NCI-H187 (cell line): ENCODE measurements around the gene SNTB2.
A peak's percentile ranks its signal among the peaks of the same experiment; 100 is the strongest.
"Not testable (repeated sequence)": the region's sequence is repeated elsewhere in the genome, so short reads cannot be mapped to it uniquely, and the experiment has no call there.

ENCODE experiments used
- DNase-seq, 2 experiments: peaks; one replicate each; lab custom pipeline; 2025; lab: John Stamatoyannopoulos, UW

SNTB2 gene

DNA sequence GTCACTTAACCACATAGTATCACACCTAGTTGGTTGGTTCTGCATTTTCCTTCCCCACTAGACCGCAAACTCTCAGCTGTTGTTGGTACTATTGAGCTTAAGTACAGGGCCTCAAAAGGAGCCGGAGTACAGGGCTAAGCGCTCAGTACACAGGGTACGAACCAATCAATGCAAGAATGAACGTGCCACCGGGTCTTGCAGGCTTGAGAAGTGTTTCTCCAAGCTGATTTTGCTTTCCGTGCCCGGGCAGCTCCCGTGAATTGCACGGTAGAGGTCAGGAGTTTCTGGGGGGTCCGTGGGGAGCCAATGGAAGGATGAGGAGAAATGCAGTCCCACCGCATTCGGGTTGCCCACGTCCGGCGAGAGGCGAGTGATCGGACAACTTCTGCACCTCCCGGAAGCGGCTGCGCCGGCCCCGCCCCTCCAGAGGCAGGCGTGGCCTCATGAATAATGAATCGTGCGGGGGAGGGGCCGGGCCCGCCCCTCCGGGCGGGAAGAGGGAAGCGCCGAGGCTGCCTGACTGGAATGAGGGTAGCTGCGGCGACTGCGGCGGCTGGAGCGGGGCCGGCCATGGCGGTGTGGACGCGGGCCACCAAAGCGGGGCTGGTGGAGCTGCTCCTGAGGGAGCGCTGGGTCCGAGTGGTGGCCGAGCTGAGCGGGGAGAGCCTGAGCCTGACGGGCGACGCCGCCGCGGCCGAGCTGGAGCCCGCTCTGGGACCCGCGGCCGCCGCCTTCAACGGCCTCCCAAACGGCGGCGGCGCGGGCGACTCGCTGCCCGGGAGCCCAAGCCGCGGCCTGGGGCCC lies at the start of gene SNTB2:
TSS of gene SNTB2 (plus strand) at position 523 of the 804 bp plus-strand sequence. CDS start at position 526, 3 bp downstream.
- DNase-seq: peak; percentile 62 to 63

DNA sequence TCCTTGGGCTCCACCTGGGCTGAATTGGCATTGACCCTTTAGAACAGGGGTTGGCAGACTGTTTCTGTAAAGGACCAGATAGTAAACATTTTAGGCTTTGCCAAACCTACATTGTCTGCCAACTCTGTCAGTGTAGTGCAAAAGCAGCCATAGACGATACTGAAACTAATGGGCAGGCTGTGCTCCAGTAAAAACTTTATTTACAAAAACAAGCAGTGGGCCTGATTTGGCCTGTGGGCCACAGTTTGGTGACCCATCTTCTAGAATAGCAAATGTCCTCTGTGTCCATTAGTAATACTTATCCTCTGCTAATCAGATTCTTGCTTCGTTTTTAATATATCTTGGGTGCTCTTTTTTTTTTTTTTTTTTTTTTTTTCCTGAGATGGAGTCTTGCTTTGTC lies 48.4 kb upstream of the SNTB2 start:
- no peak for DNase-seq

DNA sequence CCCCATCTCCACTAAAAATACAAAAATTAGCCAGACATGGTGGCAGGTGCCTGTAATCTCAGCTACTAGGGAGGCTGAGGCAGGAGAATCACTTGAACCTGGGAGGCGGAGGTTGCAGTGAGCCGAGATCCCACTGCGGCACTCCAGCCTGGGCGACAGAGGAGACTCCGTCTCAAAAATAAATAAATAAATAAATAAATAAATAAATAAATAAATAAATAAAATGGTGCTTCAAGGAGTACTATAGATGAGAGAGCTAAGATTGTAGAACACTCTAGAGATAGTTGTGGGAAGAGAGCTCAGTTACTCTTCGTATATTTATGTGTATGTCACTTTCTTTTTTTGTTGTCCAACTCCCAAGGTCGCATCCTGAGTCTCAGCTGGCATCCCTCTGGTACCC lies 47.5 kb upstream of the SNTB2 start:
- DNase-seq: not testable (repeated sequence)

DNA sequence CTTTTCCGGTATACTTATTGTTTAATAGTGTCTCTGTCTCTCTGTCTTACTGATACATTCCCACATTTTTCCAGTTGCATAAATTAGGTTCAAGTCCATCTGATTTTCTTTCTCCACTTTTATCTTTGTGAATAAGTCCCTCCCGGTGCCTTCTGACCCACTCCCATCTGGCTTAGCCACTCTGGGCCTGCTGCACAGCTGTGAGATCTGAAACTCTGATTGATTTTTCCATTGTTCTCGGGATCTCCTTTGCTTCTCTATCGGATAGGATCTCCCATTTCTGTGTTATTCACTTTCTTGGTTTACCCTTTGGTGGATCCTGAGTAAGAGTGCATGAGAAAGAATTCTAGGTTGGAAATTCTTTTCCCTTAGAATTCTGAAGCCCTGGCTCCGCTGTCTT lies 46.0 kb upstream of the SNTB2 start:
- no peak for DNase-seq

DNA sequence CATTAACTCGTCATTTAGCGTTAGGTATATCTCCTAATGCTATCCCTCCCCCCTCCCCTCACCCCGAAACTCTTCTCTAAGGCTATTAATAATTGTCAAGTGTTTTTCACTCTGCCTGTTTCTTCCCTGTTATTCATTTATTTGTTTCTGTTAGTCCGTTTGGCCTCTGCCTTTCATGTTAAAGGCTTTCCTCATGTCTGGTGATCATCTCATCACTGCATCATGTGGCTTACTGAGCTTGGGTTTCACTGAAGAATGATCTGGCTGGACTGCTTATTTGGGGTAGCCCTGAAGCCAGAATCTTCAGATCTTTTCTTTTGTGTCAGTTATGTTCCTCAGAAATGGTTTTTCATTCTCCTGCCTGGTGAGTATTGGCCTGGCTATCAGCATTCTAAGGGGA lies 45.0 kb upstream of the SNTB2 start:
- DNase-seq: no peak

DNA sequence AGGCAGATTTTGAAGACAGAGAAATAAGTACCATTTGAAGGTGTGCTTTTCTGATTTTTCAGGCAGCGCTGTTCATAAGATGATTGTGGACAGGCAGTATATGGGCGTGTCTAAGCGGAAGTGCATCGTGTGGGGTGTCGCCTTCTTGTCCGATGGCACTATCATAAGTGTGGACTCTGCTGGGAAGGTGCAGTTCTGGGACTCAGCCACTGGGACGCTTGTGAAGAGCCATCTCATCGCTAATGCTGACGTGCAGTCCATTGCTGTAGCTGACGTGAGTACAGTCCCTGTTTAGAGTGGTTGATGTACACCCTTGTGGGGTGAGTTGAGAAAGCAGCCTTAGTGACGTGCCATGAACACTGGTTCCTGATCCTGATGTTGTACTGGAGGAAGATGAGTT lies 43.8 kb upstream of the SNTB2 start:
- no peak for DNase-seq

DNA sequence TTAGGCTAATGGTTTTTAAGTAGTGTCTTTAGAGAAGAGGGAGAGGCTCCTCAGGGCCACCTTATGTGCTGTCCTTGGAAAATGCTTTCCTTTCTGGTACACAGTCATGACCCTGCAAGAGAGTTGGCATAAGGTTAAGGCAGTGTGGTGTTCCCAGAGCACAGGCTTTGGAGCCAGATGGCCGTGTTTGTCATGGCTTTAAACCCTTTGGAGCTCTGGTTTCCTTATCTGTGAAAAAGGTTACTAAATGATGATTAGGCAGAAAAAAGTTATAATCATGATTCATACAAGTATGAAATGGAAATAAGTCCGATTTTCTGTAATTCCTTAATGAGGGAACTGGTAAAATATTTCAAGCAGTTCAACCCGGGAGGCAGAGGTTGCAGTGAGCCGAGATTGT lies 41.3 kb upstream of the SNTB2 start:
- no peak for DNase-seq

DNA sequence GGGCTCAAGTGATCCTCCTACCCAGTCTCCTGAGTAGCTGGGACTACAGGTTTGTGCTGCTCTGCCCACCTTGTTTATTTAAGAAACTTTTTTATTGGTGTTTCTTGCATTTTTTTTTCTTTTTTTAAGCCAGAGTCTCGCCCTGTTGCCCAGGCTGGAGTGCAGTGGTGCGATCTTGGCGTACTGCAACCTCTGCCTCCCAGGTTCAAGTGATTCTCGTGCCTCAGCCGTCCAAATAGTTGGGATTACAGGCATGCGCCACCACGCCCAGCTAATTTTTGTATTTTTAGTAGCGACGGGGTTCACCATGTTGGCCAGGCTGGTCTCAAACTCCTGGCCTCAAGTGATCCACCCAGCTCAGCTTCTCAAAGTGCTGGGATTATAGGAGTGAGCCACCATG lies 37.3 kb upstream of the SNTB2 start:
- not testable (repeated sequence) for DNase-seq

DNA sequence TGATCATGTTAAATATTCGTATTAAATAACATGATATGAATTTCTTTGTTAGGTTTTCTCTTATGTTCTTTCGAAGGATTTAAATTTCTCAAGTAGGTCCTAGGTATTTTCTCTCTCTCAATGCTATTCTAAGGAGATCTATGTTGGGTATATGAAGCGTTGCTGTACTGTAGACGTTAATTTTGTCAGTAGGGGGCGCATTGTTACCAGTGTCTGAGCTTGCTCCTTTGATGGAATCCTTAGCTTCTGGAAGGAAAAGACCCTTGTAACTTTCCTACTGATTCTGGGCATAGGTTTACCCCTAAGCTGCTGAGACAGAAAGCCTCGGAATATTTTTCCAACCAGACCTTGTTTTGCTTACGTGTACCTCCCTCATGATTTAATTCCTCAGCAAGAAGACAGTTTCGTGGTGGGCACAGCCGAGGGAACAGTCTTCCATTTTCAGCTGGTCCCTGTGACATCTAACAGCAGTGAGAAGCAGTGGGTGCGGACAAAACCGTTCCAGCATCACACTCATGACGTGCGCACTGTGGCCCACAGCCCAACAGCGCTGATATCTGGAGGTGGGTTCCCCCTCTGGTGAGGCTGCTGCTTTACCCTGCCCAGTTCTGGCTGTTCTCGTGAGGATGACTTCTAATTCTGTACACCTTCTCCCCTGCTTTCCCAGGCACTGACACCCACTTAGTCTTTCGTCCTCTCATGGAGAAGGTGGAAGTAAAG lies 36.7 kb upstream of the SNTB2 start:
- peak in 1 of 2 experiments; percentile 18 for DNase-seq

DNA sequence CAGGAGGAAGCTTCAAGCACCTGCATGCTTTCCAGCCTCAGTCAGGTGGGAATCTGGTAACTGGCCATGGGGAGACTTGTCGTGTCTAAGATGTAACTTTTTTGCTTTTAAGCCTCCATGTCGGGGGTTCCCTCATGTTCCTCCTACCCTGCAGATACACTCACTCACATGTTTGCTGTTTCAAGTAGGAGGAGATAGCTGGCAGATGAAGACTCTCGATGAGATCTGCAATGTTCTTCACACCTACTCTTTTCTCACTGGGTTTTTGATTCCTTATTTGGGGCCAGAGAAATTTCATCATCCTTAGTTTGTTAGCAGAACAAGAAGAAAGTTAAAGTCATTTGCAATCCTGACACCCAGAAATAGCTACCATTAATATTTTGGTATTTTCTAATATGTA lies 29.8 kb upstream of the SNTB2 start:
- no peak for DNase-seq

DNA sequence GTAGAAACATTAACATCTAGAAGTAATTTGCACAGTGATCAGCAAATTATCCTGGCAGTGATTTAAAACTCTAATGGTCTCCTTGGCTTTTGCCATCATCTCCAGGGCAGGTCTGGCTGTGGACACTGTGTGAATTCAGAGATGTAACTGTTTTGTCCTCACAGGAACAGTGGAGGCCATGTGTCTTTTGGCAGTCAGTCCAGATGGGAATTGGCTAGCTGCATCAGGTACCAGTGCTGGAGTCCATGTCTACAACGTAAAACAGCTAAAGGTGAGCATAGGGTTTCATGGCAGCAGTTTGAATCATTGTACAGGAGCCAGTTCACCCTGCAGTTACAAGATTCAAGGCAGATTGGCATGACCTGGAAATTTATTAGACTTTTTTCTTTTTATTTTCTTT lies 26.8 kb upstream of the SNTB2 start:
- no peak for DNase-seq

DNA sequence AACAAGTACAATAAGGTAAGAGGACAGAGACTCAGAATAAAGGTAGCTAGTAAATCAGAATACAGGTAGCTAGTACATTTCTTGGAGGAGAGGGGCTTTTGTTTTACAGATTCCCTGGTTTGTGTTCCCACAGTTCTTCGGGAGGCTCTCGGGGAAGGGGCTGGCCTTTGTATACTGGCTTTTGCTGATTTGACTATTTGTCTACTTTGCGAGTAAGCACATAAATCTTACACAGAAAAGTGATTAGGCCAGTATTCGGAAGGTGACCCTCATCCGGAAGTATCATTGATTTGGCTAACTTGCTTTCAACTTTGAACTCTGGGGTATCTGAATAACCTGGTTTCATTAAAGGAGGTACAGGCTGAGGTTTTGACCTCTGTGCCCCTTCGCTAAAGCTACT lies 21.4 kb upstream of the SNTB2 start:
- DNase-seq: no peak

DNA sequence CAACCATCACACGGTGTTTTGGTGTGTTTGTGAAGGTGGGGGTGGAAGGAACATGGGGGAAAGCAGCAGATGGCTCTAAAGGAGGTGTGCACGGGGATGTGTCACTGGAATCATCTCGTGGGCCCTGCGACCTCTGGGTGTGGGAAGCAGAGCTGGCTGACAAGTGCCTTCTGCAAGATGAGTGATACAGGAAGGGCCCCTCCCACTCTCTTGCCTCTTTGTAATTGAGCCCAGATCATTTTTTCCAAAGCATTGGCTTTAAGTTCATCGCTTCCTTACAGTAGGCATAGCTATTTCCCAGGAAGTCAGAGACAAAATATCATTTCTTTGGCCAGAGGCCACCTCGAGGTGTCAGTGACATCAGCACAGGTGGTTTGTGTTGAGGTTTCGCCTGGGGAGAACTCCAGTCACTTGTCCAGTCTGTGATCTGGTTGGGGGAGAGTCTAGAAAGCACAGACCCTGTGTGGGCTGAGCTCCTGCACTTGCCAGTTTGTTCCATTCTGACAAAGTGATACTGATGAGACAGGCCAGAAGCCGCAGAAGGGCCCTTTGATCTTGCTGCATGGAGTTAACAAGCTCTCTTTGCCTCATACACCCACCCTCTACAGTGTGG lies 20.6 kb upstream of the SNTB2 start:
- DNase-seq: no peak

DNA sequence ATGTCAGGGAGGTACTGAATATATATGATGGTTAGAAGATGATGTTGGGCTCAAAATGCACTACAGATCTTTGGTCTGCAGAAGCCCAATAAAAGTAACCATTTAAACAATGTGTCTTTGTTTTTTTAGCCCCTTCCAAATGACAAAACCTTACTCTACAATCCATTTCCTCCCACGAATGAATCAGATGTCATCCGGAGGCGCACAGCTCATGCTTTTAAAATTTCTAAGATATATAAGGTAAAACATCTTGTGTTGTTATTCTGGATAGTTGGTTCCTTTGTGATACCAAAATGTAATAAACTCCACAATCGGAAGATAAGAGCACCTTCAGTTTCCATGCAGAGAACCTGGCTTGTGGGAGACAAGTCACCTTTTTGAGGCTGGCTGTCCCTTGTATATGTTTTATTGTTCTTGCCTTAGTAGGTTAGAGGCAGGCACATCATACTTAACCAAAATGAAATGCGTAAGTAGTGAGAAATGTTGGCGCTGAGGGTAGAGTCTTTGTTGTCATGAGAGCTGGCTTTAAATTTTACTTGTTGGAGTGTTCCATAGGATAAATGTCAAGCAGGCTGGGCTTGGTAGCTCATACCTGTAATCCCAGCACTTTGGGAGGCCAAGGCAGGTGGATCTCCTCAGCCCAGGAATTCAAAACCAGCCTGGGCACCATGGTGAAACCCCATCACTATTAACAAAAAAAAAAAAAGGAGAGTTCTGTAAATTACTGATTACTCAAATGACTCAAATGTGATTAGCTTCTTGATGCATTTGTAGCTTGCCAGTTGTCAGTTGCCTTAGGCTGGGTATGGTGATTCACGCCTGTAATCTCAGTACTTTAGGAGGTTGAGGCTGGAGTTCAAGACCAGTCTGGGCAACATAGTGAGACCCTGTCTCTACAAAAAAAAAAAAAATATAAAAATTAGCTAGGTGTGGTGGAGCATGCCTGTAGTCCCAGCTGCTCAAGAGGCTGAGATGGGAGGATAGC lies 19.7 kb upstream of the SNTB2 start:
- DNase-seq: no peak

DNA sequence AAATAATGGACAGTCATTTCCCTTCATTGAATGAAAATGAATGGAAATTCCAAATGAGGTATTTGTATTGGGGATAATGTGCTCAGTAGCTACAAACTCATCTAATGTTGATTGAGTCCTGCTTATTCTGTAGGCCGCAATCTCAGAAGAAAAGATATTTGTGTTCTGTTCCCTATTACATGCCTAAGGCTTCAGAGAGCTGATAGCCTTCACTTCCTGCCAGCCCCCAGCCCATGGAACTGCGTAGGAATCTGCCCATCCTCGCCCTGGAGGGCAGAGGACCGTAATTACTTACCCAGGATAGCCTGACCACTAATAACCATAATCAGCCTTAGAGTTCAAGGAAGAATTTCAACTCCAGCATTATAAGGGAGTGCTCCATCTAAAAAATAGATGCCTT lies 17.9 kb upstream of the SNTB2 start:
- no peak for DNase-seq

DNA sequence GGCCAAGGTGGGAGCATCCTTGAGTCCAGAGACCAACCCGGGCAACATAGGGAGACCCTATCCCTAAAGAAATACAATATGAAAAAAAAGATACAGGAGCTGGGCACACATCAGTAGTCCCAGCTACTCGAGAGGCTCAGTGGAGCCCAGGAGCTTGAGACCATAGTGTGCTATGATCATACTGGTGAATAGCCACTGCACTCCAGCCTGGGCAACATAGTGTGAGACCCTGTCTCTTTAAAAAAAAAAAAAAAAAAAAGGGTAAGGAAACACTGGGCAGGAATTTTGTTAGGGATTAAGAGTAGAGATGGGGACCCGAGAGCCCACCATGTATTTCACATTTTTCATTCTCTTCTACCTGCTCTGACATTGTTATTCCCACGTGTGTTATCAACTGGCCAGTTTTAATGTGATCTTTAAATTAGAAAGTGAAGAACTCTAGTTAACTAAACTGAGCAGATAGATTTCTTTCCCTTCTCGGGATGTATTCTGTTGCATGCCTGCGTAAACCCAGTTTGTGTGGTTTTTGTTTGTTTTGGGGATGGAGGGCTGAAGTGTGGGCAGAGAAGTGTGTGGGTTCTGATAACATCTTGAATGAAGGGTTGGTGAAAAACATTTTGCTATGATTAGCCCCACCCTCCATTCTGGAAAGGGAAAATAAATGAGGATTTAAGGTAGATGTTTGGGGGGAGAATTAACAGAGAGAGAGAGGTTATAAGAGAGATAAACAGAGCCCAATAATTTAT lies 17.2 kb upstream of the SNTB2 start:
- DNase-seq: no peak

DNA sequence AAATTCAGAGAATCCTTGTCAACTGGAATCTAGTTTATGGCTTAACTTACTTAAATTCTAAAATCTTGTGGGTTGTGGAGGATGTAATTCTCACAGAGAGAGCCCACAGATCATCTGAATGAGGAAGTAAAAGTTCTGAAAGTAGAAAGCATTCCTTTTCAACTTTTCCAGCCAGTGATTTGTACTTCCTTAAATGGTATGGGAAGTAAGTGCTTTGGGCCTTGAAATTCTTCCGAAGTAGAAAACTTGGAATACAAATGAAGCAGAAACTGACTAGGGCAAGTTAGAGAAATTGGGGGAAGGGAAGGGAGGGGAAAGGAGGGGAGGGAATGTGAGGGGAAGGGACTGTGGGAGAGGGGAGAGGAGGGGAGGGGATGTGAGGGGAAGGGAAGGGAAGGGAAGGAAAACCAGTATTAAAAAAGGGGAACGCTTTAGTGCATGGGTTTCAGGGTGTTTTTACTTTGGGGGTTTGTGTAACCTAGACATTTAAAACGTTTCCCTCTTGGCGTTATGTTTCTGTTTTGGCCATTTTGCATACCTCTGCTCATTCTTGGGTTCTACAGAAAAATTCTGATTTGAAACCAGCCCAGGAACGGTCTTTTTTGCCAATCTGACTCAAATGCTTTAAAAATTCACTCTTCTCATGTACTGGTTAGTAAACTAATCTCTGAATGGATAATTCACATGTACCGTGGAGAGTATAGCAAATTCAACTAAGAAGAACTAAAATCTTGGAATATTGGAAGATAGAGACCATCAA lies 15.5 kb upstream of the SNTB2 start:
- DNase-seq: no peak

DNA sequence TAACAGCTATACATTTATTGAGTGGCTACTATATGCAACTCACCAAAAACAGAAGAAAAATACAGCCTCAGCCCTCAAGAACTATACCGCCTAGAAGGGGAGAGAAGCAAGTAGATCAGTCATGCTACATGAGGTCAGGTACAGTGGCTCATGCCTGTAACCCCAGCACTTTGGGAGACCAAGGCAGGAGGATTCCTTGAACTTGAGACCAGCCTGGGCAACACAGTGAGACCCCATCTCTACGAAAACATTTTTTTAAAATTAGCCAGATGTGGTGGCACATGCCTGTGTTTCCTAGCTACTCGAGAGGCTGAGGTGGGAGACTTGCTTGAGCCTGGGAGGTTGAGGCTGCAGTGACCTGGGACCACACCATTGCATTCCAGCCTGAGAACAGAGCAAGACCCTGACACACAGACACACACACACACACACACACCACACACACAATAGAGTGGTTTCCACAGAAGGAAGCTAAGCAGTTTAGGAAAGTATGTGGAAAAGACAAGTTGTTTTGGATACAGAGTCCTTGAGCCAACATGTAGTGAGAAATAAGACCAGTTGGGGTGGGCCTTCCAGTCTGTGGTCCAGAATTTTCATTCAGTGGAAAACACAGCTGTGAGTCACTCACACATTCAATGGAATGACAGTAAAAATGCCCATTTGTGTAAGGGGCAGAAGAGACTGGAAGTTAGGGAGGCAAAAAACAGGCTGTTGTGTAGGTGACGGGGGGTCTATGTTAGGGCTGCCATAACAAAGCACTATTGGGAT lies 10.7 kb upstream of the SNTB2 start:
- DNase-seq: no peak

DNA sequence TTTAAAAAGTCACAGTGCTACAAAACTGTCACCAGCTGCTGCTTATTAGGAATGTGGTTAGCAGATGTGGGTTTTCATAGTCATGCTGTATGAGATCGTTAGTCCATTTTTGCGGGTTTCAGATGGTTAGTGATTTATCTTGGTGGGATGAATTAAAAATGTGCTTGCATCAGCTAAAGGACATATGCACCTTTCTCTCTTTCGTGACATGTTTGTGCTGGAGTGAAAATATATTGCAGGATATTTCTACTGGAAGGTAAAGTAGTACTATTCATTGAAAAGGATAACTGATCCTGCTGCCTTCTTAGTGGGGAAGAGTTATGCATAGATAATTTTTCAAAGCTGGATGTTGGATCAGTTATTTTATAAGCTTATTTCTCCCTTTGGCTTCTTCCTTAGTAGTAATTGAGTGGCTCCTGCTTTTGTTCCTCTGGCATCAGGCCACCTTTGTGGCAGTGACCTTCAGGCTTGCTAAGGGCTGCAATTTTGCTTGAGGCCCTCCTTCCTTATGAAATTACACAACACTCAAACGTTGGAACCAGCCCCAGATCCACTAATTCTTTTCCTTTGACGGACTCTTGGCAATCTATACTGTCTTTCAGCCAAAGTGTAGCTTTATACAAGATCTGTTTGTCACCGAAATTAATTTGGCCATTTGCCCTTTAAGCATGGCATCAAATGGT lies 7.5 kb upstream of the SNTB2 start:
- no peak for DNase-seq
